ENCODE measurements around the gene LCN6.
"Not testable (repeated sequence)": the region's sequence is repeated elsewhere in the genome, so short reads cannot be mapped to it uniquely, and the experiment has no call there.

GRCh38 chr9:136766410-136767120 lies 18.2 kb upstream of the LCN6 start:
- TF ChIP-seq EZH2phosphoT487 (IDR thresholded peaks at IDR 0.05; ENCODE audit: borderline replicate concordance): not testable (repeated sequence)
- TF ChIP-seq CTCF (conservative IDR thresholded peaks at IDR 0.05; ENCODE audit: low read length): peak; percentile 21; the same call in 1 of the 2 replicates

All from Loucy (cell line).